GM12891 (cell line): ENCODE measurements around the gene KDM3B.
"Not testable (repeated sequence)": the region's sequence is repeated elsewhere in the genome, so short reads cannot be mapped to it uniquely, and the experiment has no call there.

Experiments
- PAX5 ChIP-seq: IDR thresholded peaks from 2 replicates; pipeline ENCODE4 v1.6.1; 2011; ENCODE audit warnings: low read length, moderate library complexity, mild to moderate bottlenecking; ENCODE audit not compliant: insufficient read depth, severe bottlenecking
- POLR2A ChIP-seq: IDR thresholded peaks from 2 replicates; pipeline ENCODE4 v1.6.1; 2011; ENCODE audit warnings: low read depth, low read length, control low read depth
- POLR2AphosphoS5 ChIP-seq: IDR thresholded peaks from 2 replicates; pipeline ENCODE4 v1.6.1; 2011; ENCODE audit warnings: low read depth, low read length, control low read depth
- POU2F2 ChIP-seq: IDR thresholded peaks from 2 replicates; pipeline ENCODE4 v1.6.1; 2011; ENCODE audit warnings: low read depth, mild to moderate bottlenecking, control low read depth, low read length, moderate library complexity
- SPI1 ChIP-seq: IDR thresholded peaks from 2 replicates; pipeline ENCODE4 v1.6.1; 2011; ENCODE audit warnings: low read depth, low read length, control low read depth

DNA sequence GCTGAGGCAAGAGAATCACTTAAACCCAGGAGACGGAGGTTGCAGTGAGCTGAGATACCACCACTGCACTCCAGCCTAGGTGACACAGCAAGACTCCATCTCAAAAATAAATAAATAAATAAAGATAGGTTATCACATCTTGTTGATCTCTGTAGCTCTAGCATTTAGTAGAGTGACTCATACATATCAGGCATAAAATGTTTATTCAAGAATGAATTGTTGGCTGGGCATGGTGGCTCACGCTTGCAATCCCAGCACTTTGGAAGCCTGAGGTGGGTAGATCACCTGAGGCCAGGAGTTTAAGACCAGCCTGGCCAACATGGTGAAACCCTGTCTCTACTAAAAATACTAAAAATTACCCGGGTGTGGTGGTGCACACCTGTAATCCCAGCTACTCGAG lies 34.3 kb upstream of the KDM3B start:
- TF ChIP-seq POU2F2, POLR2AphosphoS5, PAX5, POLR2A, SPI1: not testable (repeated sequence)
